Stimulated activated CD4-positive, alpha-beta T cell treated with anti-CD3 and anti-CD28 coated beads, Interleukin-12 subunit alpha, Interleukin-12 subunit beta, amount 100 ng/mL, for 4 hours (primary cell): ENCODE results near the gene CERS4.
"Not testable (repeated sequence)": the region's sequence is repeated elsewhere in the genome, so short reads cannot be mapped to it uniquely, and the experiment has no call there.

ENCODE experiments used
- DNase-seq: peaks from one replicate; pipeline ENCODE4 v3.0.0-alpha.2; 2020

The CERS4 gene

GRCh38 chr19:8210421-8211101, 1.4 kb downstream of the CERS4 start:
- DNase-seq = no peak

- no peak for DNase-seq
Measured at GRCh38 chr19:8212212-8212611, 3.0 kb downstream of the CERS4 start.

- no peak for DNase-seq
Measured at GRCh38 chr19:8212916-8213315, 3.7 kb downstream of the CERS4 start.

- no peak for DNase-seq
Measured at GRCh38 chr19:8213827-8214672, 4.9 kb downstream of the CERS4 start.

- no peak for DNase-seq
Measured at GRCh38 chr19:8214802-8215201, 5.6 kb downstream of the CERS4 start.

GRCh38 chr19:8215783-8216182, 6.6 kb downstream of the CERS4 start:
- no peak for DNase-seq

GRCh38 chr19:8216357-8216756, 7.2 kb downstream of the CERS4 start:
- DNase-seq = no peak

- not testable (repeated sequence) for DNase-seq
Measured at GRCh38 chr19:8218127-8218526, 9.0 kb downstream of the CERS4 start.

GRCh38 chr19:8220481-8220880, 11.3 kb downstream of the CERS4 start:
- no peak for DNase-seq

- DNase-seq = no peak
Measured at GRCh38 chr19:8221161-8221560, 12.0 kb downstream of the CERS4 start.

- DNase-seq = not testable (repeated sequence)
Measured at GRCh38 chr19:8223442-8223841, 14.3 kb downstream of the CERS4 start.

- DNase-seq = no peak
Measured at GRCh38 chr19:8224394-8225145, 15.4 kb downstream of the CERS4 start.

GRCh38 chr19:8231073-8231604, 22.0 kb downstream of the CERS4 start:
- no peak for DNase-seq

GRCh38 chr19:8233370-8233769, 24.2 kb downstream of the CERS4 start:
- no peak for DNase-seq

- DNase-seq = no peak
Measured at GRCh38 chr19:8237026-8237425, 27.9 kb downstream of the CERS4 start.

GRCh38 chr19:8238251-8238650, 29.1 kb downstream of the CERS4 start:
- DNase-seq = no peak

GRCh38 chr19:8239528-8240273, 30.5 kb downstream of the CERS4 start:
- no peak for DNase-seq

- no peak for DNase-seq
Measured at GRCh38 chr19:8240274-8241229, 31.4 kb downstream of the CERS4 start.

GRCh38 chr19:8241646-8242045, 32.5 kb downstream of the CERS4 start:
- DNase-seq = no peak

GRCh38 chr19:8242211-8242821, 33.1 kb downstream of the CERS4 start:
- DNase-seq = no peak

GRCh38 chr19:8243146-8243545, 34.0 kb downstream of the CERS4 start:
- no peak for DNase-seq
